HG02623 (cell line): Measurements from ENCODE around the gene PCA3.

Source experiments
- ATAC-seq: cut with Tn5 transposase; IDR thresholded peaks from one replicate; pipeline ENCODE4 v1.9.1; 2021; ENCODE audit warnings: moderate library complexity; ENCODE audit not compliant: unreplicated experiment

Gene PCA3

GRCh38 chr9:76818271-76818670, 54.0 kb downstream of the PCA3 start:
- no peak for ATAC-seq

DNA sequence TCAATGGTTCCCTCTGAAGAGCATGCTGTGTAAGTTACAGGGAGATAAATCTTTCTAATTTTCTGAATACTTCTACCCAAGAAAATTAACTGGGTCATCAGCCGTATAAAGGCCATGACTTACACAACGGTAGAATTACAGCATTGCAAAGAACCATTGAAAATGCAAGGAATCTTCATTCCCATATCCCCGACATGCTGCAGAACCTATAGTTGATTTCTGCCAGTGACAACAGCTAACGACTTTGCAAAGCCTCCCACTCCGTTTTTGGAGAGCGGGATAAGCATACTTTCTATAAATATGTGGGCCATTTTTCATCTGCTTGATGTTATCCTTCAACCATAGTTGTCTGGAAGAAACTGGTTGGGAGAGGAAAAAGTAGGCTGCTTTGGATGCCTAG, 56.2 kb downstream of the PCA3 start:
- ATAC-seq = no peak

DNA sequence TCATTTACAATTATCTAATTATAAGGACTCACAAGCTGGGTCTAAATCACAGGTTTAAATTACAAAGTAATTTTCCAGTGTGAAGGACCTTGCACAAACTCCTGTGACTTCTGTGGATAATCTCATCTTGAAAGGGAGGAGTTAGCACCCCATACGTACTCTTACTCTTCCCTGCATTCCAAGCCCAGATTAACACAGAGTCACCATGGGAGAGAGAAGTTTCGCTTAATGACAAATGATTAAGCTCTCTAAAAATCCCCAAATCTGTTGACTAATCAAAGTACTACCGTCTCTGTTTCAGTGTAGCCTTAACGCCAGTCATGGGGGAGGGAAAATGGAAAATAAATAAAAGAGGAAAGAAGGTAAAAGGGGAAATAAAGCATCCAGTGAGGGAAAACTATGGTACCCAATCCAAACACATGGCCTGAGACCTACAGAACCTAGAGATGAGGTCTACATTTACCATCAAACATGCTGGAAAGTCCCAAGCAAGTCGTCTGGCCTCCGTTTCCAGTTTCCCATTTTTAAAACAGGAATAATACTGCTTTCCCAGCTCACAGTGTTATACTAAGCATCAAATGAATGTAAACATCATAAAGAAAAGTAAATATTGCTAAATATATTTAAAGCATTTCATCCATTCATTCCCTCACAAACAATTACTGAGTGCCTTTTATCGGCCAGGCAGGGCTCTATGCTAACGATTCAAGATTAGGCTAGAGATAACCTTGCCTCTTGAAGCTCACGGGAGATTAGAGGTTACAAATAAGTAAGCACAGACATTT, 63.2 kb downstream of the PCA3 start:
- no peak for ATAC-seq

- ATAC-seq = no peak
These were observed 64.2 kb downstream of the PCA3 start for GRCh38 chr9:76828447-76828846.

DNA sequence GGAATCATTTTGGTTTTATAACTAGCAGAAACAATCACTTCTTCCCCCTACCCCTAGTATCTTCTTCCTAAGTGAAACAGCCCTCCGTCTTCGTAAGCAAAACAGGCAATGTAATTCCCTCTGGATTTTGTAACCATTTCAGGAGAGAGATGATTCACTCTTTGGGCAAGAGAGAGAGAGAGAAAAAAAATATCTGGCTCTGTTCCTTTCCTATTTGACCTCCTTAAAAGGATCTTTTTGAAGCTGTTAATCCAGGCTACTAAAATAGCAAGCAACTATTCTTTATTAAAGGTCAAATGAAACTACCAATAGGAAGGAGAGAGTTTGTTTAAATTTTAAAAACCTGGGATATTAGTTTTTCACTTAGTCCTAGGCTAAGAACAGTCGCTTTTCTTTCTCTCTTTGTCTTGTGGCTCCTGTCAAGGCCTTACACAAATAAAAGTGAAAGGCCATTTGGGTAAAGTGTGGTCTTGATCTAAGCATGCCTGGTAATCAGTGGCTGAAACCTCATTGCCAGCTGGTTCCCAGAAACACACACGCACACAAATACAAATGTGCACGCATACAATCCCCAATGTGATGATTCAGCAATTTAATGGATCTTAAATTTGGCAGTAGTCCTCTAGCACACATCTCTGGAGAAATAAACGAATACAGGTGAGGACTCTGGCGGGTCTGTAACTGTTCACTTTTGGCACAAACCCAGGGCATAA, 71.5 kb downstream of the PCA3 start:
- no peak for ATAC-seq
